AG04450 (cell line): ENCODE measurements around the gene OR10H1. TPM values are rescaled to one million over a fixed set of nuclear protein-coding genes. Genes with fewer than 3 reads are reported as not detected.
"Not testable (repeated sequence)": the region's sequence is repeated elsewhere in the genome, so short reads cannot be mapped to it uniquely, and the experiment has no call there.

Source experiments
- CTCF ChIA-PET: fragments of 300-600, 350-600 bp; formaldehyde crosslinking; extraction: SDS; loops from one replicate; lab custom pipeline; 2022; ENCODE audit warnings: antibody characterized with exemption, inconsistent platforms; lab: Charles Lee
- POLR2A ChIA-PET: fragments of 350-600 bp; formaldehyde crosslinking; extraction: SDS; loops from one replicate; lab custom pipeline; 2021; ENCODE audit warnings: antibody characterized with exemption, inconsistent platforms; lab: Yijun Ruan, JAX
- DNase-seq: peaks from one replicate; pipeline ENCODE4 v3.0.0-alpha.2; 2011; ENCODE audit warnings: low read depth, low spot score
- H3K27ac ChIP-seq: one replicate; pipeline ENCODE4 v1.5.1; 2012; ENCODE audit warnings: low read depth, low read length, control low read depth
- H3K27me3 ChIP-seq: one replicate; pipeline ENCODE4 v1.6.0; 2012; ENCODE audit warnings: low read length; ENCODE audit not compliant: control insufficient read depth, insufficient read depth
- H3K4me3 ChIP-seq: 2 replicates; pipeline ENCODE4 v1.5.1; 2011; ENCODE audit warnings: mild to moderate bottlenecking, low read depth, low read length, control low read depth
- H3K9me3 ChIP-seq: 2 replicates; pipeline ENCODE4 v1.5.1; 2012; ENCODE audit warnings: low read length; ENCODE audit not compliant: control insufficient read depth, insufficient read depth
- CTCF ChIP-seq: IDR thresholded peaks from 2 replicates; pipeline ENCODE4 v1.5.1; 2011; ENCODE audit warnings: low read depth, low read length, control low read depth, inconsistent platforms
- polyA plus RNA-seq: library from polyadenylated mRNA; depleted of rRNA; stranded (reverse); fragments of >200 nt; gene quantifications from 2 replicates; pipeline ENCODE4 v1.2.3, GENCODE V29; 2011

OR10H1 gene
- polyA plus RNA-seq, 1 experiment = not detected

GRCh38 chr19:15836330-15837220 lies 21.1 kb upstream of the OR10H1 start:
- CTCF ChIA-PET = no interaction called here
- peak; percentile 79 for DNase-seq
- Histone ChIP-seq H3K4me3 (peak overlapping the region; percentile 77), H3K27me3 (no peaks in the 10 kb centered on the region), H3K9me3 (peaks cover 7% of the 10 kb centered on the region; the same call in 1 of the 2 replicates), H3K27ac (peak overlapping the region; percentile 98)
- TF ChIP-seq CTCF = no peak
- POLR2A ChIA-PET = interaction anchor here (0.6 kb wide), 1 partner anchor 1634 kb away, joined by 3 read pairs; no protein-coding TSS in a partner anchor

GRCh38 chr19:15835565-15836329 lies 20.3 kb upstream of the OR10H1 start:
- Histone ChIP-seq H3K27ac (peak overlapping the region; percentile 98), H3K4me3 (peak overlapping the region; percentile 77)
- CTCF ChIA-PET, POLR2A ChIA-PET, DNase-seq, H3K27me3 ChIP-seq, H3K9me3 ChIP-seq: not testable (repeated sequence)

GRCh38 chr19:15834232-15834631 lies 18.8 kb upstream of the OR10H1 start:
- DNase-seq, POLR2A ChIA-PET, CTCF ChIA-PET, H3K9me3 ChIP-seq, H3K27me3 ChIP-seq, H3K27ac ChIP-seq, H3K4me3 ChIP-seq: not testable (repeated sequence)

GRCh38 chr19:15831626-15832025 lies 16.2 kb upstream of the OR10H1 start:
- TF ChIP-seq CTCF = no peak
- Histone ChIP-seq H3K4me3 (no peak overlapping the region), H3K27ac (no peak overlapping the region), H3K9me3 (peaks cover 4% of the 10 kb centered on the region; the same call in 1 of the 2 replicates), H3K27me3 (peaks cover 2% of the 10 kb centered on the region)
- CTCF ChIA-PET = no interaction called here
- POLR2A ChIA-PET = no interaction called here
- DNase-seq = no peak

GRCh38 chr19:15829786-15830185 lies 14.3 kb upstream of the OR10H1 start:
- no peak for TF ChIP-seq CTCF
- POLR2A ChIA-PET = no interaction called here
- H3K27me3 ChIP-seq = peaks cover 2% of the 10 kb centered on the region
- H3K27ac ChIP-seq = no peak overlapping the region
- no peak overlapping the region for H3K4me3 ChIP-seq
- DNase-seq = no peak
- no peaks in the 10 kb centered on the region for H3K9me3 ChIP-seq
- CTCF ChIA-PET = no interaction called here
